WTC11 (cell line): ENCODE results near the gene LRRFIP2.
"Not testable (repeated sequence)": the region's sequence is repeated elsewhere in the genome, so short reads cannot be mapped to it uniquely, and the experiment has no call there.

ENCODE experiments used
- FOXP1 ChIP-seq: sonication (generic); formaldehyde crosslinking; IDR thresholded peaks from 2 replicates; pipeline ENCODE4 v1.8.0; 2022; ENCODE audit warnings: missing genetic modification reagents, mild to moderate bottlenecking, moderate library complexity, borderline replicate concordance
- GRHL2 ChIP-seq: fragments of 250-450 bp; sonication (Bioruptor Pico); IDR thresholded peaks from 2 replicates; pipeline ENCODE4 v1.8.0; 2022; ENCODE audit warnings: mild to moderate bottlenecking, moderate library complexity; ENCODE audit not compliant: insufficient replicate concordance, severe bottlenecking
- HMGA2 ChIP-seq: fragments of 250-450 bp; sonication (Bioruptor Pico); IDR thresholded peaks from 2 replicates; pipeline ENCODE4 v1.4.0; 2021; ENCODE audit warnings: mild to moderate bottlenecking, moderate library complexity
- JUN ChIP-seq: sonication (generic); formaldehyde crosslinking; IDR thresholded peaks from 2 replicates; pipeline ENCODE4 v1.8.0; 2023; ENCODE audit warnings: mild to moderate bottlenecking, missing genetic modification reagents
- MXD4 ChIP-seq: fragments of 250-450 bp; sonication (Bioruptor Pico); IDR thresholded peaks from 2 replicates; pipeline ENCODE4 v1.8.0; 2021; ENCODE audit warnings: mild to moderate bottlenecking, moderate library complexity, borderline replicate concordance
- SP1 ChIP-seq: sonication (generic); formaldehyde crosslinking; conservative IDR thresholded peaks from 2 replicates; pipeline ENCODE4 v1.8.1; 2022; ENCODE audit warnings: missing genetic modification reagents
- TCF7 ChIP-seq: sonication (generic); formaldehyde crosslinking; IDR thresholded peaks from 2 replicates; pipeline ENCODE4 v1.8.0; 2022; ENCODE audit warnings: mild to moderate bottlenecking, low read depth, missing genetic modification reagents, moderate library complexity
- ZNF138 ChIP-seq: sonication (generic); formaldehyde crosslinking; conservative IDR thresholded peaks from 2 replicates; pipeline ENCODE4 v1.8.1; 2022; ENCODE audit warnings: mild to moderate bottlenecking, moderate library complexity, missing genetic modification reagents
- ZNF219 ChIP-seq: sonication (generic); formaldehyde crosslinking; IDR thresholded peaks from 2 replicates; pipeline ENCODE4 v1.8.0; 2023; ENCODE audit warnings: missing genetic modification reagents, mild to moderate bottlenecking, borderline replicate concordance
- TF ChIP-seq, protein P1 (sequence below): fragments of 200-600 bp; IDR thresholded peaks from 2 replicates; pipeline ENCODE4 v1.8.0; 2022; ENCODE audit warnings: antibody characterized with exemption
- TF ChIP-seq, protein P2 (sequence below): sonication (generic); formaldehyde crosslinking; IDR thresholded peaks from 2 replicates; pipeline ENCODE4 v1.8.1; 2022; ENCODE audit warnings: low read depth, missing genetic modification reagents, borderline replicate concordance

DNA sequence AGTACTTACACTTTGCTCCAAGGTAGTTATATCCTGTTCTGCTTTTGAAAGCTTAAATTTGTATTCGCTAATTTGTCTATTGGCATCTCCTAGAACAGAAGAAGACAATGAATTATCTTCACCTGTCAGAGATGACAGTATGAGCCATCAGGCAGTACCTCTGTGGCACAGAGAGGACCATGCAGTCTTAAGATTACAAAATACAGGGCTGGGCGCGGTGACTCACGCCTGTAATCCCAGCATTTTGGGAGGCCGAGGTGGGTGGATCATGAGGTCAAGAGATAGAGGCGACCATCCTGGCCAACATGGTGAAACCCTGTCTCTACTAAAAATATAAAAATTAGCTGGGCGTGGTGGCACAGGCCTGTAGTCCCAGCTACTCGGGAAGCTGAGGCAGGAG, 119.3 kb downstream of the LRRFIP2 start:
- TF ChIP-seq, protein P1, sequence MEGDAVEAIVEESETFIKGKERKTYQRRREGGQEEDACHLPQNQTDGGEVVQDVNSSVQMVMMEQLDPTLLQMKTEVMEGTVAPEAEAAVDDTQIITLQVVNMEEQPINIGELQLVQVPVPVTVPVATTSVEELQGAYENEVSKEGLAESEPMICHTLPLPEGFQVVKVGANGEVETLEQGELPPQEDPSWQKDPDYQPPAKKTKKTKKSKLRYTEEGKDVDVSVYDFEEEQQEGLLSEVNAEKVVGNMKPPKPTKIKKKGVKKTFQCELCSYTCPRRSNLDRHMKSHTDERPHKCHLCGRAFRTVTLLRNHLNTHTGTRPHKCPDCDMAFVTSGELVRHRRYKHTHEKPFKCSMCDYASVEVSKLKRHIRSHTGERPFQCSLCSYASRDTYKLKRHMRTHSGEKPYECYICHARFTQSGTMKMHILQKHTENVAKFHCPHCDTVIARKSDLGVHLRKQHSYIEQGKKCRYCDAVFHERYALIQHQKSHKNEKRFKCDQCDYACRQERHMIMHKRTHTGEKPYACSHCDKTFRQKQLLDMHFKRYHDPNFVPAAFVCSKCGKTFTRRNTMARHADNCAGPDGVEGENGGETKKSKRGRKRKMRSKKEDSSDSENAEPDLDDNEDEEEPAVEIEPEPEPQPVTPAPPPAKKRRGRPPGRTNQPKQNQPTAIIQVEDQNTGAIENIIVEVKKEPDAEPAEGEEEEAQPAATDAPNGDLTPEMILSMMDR, result not testable (repeated sequence)
- not testable (repeated sequence) for TF ChIP-seq GRHL2 (CRISPR knock-in tag); HMGA2 (CRISPR knock-in tag); MXD4; FOXP1 (CRISPR knock-in tag); ZNF138; SP1; ZNF219 (CRISPR knock-in tag); TCF7; JUN (CRISPR knock-in tag)
- TF ChIP-seq, protein P2, sequence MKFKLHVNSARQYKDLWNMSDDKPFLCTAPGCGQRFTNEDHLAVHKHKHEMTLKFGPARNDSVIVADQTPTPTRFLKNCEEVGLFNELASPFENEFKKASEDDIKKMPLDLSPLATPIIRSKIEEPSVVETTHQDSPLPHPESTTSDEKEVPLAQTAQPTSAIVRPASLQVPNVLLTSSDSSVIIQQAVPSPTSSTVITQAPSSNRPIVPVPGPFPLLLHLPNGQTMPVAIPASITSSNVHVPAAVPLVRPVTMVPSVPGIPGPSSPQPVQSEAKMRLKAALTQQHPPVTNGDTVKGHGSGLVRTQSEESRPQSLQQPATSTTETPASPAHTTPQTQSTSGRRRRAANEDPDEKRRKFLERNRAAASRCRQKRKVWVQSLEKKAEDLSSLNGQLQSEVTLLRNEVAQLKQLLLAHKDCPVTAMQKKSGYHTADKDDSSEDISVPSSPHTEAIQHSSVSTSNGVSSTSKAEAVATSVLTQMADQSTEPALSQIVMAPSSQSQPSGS, result not testable (repeated sequence)
